Measurements from ENCODE around the gene GABPA.
"Not testable (repeated sequence)": the region's sequence is repeated elsewhere in the genome, so short reads cannot be mapped to it uniquely, and the experiment has no call there.

The GABPA gene

DNA sequence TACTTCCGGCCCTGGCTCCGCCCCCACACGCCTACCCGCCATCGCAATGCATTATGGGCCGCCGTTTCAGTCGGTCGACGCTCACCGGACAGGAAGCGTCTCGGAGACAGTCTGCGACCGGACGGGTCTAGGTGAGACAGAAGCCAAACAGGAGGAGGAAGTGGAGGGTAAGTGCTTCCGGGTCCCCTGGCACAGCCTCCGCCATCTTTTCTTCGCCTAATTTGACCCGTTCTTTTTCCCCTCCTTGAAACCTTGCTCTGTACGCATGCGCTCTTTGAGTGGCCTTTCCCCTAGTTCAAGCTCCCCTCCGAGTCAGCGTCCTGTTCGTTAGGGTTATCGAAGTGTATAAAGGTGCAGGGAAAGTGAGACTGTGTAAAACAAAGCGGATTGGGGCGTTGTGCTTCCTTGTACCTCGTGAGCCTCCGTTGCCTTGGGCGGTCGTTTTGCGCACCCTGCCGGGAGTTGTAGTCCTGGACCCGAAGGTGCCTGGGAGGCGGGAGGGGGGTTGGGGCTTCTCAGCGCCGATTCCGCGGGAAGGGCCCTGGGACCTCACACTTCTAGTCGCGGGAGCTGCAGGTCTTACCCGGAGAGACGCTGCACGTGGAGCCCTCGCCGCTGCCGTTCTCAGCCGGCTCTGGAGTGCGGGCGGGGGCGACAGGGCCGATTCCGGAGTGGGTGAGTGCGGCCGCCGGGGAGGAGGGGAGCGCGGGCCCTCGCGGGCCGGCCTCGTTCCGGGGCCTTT is at the start of gene GABPA, which contains the start of gene ATP5PF:
TSS of gene GABPA (plus strand) at position 69 of the 742 bp plus-strand sequence. CDS start 6,627 bp downstream, outside the sequence.
TSS of gene ATP5PF (minus strand) at position 1 of the 742 bp plus-strand sequence. CDS start 5,110 bp downstream, outside the sequence.
- peak; percentile 97 for FAIRE-seq

DNA sequence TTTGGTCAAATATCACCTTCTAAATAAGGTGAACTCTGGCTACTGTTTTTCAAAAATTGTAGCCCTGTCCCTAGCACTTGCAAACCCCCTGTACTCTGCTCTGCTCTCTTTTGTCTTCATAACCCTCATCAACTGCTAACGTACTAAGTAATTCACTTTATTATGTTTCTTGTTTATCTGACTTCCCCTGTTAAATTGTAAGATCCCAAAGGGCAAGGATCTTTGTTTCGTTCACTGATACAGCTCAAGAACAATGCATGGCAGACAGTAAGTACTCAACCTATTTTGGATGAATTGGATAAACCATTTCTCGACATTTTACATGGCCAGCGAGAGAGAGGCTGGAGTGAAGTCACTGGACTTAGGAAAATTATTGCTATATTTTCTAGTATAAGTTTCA is 47.0 kb upstream of the GABPA start:
- no peak for FAIRE-seq

- no peak for FAIRE-seq
Observed at GRCh38 chr21:25688275-25689155, 46.3 kb upstream of the GABPA start.

DNA sequence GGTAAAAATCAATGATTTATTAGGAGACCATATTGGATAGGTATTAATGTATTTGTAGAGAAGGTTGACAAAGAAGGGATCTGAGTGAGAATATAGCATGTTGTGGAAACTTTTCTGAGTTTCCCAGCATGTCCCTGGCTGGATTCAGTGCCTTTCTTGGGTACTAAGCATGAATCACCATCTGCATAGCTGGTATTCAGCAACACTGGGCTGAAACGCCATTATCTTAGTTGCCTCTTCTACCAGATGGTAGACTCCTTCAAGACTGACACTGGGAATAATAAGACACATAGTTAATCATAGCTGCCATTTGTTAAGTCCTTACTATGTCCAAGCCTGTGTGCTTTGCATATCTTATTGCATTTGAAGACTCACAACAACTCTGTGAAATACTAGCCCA is 45.5 kb upstream of the GABPA start:
- no peak for FAIRE-seq

GRCh38 chr21:25691976-25692375 is 42.8 kb upstream of the GABPA start:
- no peak for FAIRE-seq

DNA sequence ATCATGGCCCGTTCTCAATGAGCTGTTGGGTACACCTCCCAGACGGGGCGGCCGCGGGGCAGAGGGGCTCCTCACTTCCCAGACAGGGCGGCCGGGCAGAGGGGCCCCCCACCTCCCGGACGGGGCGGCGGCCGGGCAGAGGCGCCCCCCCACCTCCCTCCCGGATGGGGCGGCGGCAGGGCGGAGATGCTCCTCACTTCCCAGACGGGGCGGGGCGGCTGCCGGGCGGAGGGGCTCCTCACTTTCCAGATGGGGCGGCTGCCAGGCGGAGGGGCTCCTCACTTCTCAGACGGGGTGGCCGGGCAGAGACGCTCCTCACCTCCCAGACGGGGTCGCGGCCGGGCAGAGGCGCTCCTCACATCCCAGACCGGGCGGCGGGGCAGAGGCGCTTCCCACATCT is 39.3 kb upstream of the GABPA start:
- FAIRE-seq: not testable (repeated sequence)

DNA sequence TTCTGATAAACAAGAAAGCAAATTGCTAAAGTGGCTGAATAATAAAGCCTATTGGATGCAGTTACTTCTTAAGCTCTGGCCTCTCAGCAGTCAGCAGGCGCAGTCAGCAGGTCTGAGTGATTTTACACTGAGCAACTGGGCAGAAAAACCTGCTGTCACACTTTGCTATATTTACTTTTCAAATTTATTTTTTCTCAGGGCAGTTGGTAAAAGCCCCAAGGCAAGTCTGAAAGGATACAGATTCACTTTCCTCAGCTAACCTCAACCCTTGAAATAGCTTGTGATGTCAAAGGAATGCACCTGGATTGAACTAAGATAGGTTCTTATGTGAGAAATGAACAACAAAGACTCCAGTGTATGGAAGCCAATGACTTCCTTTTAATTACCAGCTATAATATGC is 34.0 kb upstream of the GABPA start:
- FAIRE-seq: no peak

- no peak for FAIRE-seq
Observed at GRCh38 chr21:25701529-25701928, 33.2 kb upstream of the GABPA start.

GRCh38 chr21:25708467-25709065 is 26.2 kb upstream of the GABPA start:
- peak; percentile 82 for FAIRE-seq

DNA sequence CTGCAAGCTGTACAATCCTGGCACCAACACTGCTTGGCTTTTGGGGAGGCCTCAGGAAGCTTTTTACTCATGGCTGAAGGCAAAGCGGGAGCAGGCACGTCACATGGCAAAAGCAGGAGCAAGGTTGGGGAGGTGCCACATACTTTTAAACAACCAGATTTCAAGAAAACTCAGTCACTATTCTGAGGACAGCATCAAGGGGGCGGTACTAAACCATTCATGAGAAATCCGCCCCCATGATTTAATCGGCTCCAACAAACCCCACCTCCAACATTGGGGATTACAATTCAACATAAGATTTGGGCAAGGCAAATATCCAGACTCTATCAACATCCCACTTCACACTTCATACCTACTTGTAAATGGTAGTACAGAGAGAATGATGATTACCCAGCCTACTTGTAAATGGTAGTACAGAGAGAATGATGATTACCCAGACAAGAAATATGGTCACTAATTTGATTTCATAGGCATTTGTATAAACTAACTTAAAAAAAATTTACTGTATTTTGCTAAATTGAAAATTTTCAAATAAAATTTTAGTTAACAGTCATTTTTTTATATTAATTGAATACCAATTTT is 25.0 kb upstream of the GABPA start:
- no peak for FAIRE-seq

DNA sequence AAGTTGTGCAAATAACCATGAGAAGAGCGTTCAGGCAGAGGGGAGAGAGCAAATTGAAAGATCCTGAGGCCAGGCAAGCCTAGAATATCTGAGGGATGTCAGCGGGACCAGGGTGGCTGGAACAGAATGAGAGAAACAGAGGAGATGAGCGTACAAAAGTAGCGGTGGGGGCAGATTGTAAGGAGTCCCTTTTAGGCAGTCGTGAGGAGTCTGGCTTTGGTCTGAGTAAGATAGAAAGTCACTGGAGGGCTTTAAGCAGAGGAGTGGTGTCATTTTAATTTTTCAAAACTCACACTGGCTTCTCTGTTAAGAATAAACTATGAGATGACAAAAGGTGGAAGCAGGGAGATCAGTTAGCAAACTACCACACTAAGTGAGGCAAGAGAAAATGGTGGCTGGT is 24.2 kb upstream of the GABPA start:
- no peak for FAIRE-seq

- not testable (repeated sequence) for FAIRE-seq
Observed at GRCh38 chr21:25714066-25714465, 20.7 kb upstream of the GABPA start.

DNA sequence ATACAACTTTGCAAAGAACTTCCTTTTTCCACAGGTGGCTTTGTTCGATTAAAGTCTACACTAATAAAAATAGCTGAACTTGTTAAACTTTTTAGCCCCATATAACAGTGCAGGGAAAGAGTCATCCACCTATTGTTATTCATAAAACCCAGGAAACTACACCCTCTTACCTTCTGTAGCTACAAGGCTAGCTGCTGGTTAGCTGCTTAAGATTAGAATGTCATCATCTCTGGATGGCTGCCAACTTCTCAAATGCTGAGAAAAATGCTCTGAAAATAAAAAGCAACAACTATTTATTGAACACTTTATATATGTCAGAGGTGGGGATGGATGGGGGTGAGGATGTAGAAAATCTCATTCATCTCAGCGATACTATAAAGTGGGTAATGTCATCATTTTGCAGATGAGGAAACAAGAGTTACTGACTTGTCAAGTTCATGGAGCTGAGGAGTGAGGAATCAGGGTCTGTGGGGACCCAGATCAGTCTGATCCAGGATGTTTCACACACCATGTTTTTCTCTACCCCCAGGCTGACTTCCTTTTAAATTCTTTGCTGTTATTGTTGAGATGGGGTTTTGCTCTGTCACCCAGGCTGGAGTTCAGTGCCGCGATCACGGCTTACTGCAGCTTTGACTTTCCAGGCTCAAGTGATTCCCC is 17.2 kb upstream of the GABPA start:
- FAIRE-seq: no peak

DNA sequence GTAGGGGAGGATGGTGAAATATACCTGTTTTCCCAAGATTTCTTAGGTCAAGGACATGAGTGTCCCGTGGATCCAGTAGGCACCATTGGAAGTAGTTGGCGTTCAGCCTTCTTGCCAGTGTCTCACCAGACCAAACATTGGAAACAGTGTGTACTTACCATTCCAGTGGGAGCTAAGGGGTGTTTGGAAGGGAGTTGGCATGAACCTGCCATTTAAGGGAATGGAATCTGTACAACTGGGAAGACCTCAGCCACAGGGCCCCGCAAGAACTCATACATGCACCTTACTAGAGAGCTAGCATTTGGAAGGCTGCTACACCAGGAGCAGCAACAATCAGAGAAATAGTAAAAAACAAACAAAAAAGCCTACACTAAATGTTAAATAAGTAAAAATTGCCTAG is 12.8 kb upstream of the GABPA start:
- FAIRE-seq: no peak

DNA sequence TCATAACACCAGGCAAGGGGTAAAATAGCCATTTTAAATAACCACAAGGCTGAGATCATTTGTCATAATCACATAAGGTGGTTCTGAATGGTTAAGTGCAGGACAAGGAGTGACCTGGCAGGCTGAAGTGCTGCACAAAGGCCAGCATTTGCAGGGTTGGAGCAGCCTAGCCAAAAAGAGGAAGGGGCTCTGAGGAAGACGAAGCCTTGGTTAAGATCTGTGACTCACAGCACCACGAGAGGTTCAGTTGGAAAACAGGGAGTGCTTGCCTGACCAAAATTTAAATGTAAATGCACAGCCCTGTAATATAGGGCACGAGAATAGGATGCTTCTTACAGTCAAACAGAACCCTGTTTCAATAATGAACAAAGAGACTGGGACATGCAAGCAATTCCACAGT is 12.1 kb upstream of the GABPA start:
- FAIRE-seq: no peak

GRCh38 chr21:25732091-25732760 is 2.5 kb upstream of the GABPA start:
- FAIRE-seq: no peak

GRCh38 chr21:25733859-25734653 is 716 bp upstream of the GABPA start:
- FAIRE-seq: no peak

GRCh38 chr21:25734654-25734903 is 193 bp upstream of the GABPA start:
- no peak for FAIRE-seq

GRCh38 chr21:25735646-25736597 is 1.1 kb downstream of the GABPA start:
- no peak for FAIRE-seq

- FAIRE-seq: no peak
Observed at GRCh38 chr21:25737421-25737820, 2.6 kb downstream of the GABPA start.

Measured in G401.6 (cell line).